Dermis microvascular lymphatic vessel endothelial cell (primary cell): ENCODE data around the gene G6PC1. TPM values are rescaled to one million over a fixed set of nuclear protein-coding genes. Genes with fewer than 3 reads are reported as not detected.

Experiments used
- DNase-seq, 2 donors: peaks; one replicate each; pipeline versions ENCODE4 v3.0.0 to v3.0.0-alpha.2; 2010; ENCODE audit warnings: low read depth in 2 of 2
- total RNA-seq: library from RNA; depleted of rRNA; stranded (reverse); fragments of >200 nt; gene quantifications from 2 replicates; pipeline ENCODE4 v1.2.1, GENCODE V29; 2014

G6PC1 gene
- total RNA-seq, 1 donor from 2014 or later, result not detected

DNA sequence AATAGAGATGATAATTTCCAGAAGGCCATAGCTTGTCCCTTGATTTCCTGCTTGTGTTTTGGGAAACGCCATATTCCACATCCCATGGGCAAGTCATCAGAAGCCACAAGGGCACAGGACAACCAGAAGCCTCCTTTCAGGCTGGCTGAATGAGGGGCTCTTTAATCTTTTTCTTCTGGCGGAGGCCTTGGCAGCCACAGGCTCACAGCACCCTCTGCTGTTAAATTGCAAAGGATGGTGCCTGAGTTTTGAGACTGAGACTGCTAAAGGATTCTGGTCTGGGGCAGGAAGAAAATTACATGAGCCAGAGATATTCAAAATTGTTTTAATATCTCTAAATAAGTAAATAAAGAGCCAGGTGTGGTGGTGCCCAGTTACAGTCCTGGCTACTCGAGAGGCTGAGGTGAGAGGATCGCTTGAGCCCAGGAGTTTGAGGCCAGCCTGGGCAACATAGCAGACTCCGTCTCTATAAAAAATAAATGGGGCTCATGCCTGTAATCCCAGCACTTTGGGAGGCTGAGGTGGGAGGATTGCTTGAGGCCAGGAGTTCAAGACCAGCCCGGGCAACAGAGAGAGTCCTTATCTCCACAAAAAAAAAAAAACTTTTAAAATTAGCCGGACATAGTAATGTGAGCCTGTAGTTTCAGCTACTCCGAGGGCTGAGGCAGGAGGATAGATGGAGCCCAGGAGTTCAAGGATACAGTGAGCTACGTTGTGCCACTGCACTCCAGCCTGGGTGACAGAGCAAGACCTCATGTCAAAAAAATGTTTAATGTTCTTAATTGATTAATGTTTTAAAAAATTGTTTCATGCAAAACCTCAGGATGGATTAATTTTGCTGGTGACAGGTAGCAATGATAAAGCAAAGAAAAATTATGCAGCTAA lies 37.4 kb downstream of the G6PC1 start:
- peak; percentile 39 to 67 for DNase-seq

DNA sequence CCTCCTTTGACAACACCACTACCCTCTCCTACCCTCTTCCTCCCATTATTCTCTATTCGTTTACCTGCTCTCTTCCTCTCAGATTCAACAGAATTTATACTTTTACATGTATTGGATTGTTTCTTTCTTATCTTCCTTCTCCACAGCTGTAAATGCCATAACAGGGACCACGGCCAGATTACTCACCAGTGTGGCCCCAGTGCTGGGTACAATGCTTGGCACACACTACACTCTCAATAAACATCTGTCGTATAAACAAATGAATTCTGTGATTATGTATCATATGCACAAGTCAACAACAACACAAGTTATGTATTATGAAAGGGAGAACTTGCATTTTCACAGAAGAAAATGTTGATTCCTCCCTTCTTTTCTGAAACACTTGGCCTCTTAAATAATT lies 43.6 kb downstream of the G6PC1 start:
- DNase-seq, result peak in 1 of 2 donors; percentile 20

DNA sequence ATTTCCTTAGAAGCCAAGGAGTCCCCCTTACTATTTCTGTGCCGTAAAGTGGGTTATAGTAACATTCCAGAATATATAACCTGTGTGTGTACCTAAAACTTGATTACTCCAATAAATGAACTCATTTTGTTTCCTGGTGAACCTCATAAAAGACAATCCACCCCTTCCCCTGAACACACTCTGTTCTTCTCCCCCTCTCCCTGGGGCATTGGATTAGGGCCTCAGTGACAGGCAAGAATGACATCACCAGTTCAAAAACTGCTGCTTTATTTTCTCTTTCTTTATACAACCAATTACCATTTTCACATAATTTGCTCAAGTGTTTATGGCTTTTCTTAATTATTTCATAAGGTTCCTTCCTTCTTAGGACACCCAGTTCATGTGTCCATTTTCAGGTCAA lies 46.2 kb downstream of the G6PC1 start:
- no peak for DNase-seq

DNA sequence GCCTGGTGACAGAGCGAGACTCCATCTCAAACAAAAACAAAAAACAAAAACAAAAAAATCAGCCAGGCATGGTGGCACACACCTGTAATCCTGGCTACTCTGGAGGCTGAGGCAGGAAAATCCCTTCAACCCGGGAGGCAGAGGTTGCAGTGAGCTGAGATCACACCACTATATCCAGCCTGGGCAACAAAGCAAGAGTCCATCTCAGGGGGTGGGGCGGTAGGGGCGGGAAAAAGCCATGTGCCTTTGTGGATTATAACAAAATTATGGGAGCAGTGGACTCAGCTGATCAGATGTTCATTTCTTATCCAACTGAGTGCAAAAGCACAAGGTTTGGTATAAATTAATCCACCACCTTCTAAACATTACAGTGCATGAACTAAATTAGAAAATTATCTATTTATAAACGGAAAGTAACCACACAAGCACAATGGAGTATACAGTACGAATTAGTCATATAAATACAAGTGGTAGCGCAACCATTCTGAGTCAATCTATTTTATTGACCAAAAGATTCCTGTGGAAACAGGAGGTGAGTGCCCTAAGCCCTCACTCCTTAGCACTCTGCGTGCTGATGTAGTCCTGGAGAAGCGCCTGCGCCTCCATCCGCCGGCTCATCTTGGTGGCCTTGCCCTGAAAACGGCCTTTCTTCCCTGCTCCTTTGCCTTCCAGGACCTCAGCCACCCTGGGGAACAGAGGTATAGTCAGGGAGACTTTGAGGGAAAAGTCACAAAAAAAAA lies 49.6 kb downstream of the G6PC1 start:
- no peak for DNase-seq

Other genes with a start within 250 kb of the G6PC1 start
- 2.7 and 5.3 TPM in 2 replicates for gene TUBG2, start 241.5 kb upstream of the G6PC1 start, total RNA-seq
- gene PLEKHH3, start 223.8 kb upstream of the G6PC1 start, total RNA-seq, result 12.5 and 16.6 TPM in 2 replicates
- 3.4 and 3.7 TPM in 2 replicates for gene CCR10, start 219.0 kb upstream of the G6PC1 start, total RNA-seq
- 11.5 and 13.6 TPM in 2 replicates for gene CNTNAP1, start 218.3 kb upstream of the G6PC1 start, total RNA-seq
- gene EZH1, start 155.8 kb upstream of the G6PC1 start, total RNA-seq, result 9.8 and 11.3 TPM in 2 replicates
- 6.0 and 25.9 TPM in 2 replicates for gene RAMP2, start 139.6 kb upstream of the G6PC1 start, total RNA-seq
- 39.2 and 48.3 TPM in 2 replicates for gene VPS25, start 127.3 kb upstream of the G6PC1 start, total RNA-seq
- gene WNK4, start 120.2 kb upstream of the G6PC1 start, total RNA-seq, result 2.1 and 2.4 TPM in 2 replicates
- gene COA3, start 102.1 kb upstream of the G6PC1 start, total RNA-seq, result 60.1 and 67.0 TPM in 2 replicates
- not detected in 2 replicates for gene CNTD1, start 101.9 kb upstream of the G6PC1 start, total RNA-seq
- gene BECN1, start 76.5 kb upstream of the G6PC1 start, total RNA-seq, result 121 and 128 TPM in 2 replicates
- gene PSME3, start 67.4 kb upstream of the G6PC1 start, total RNA-seq, result 58.9 and 60.8 TPM in 2 replicates
- 0.25 and 0.26 TPM in 2 replicates for gene AOC2, start 56.2 kb upstream of the G6PC1 start, total RNA-seq
- gene AOC3, start 49.6 kb upstream of the G6PC1 start, total RNA-seq, result 0.26 and 0.89 TPM in 2 replicates
- gene AARSD1, start 63.7 kb downstream of the G6PC1 start, total RNA-seq, result 13.1 and 14.7 TPM in 2 replicates
- gene PTGES3L, start 79.3 kb downstream of the G6PC1 start, total RNA-seq, result 0.13 TPM in 2 replicates
- gene RUNDC1, start 79.8 kb downstream of the G6PC1 start, total RNA-seq, result 6.2 and 10.1 TPM in 2 replicates
- 840 and 910 TPM in 2 replicates for gene RPL27, start 97.6 kb downstream of the G6PC1 start, total RNA-seq
- 6.2 and 12.0 TPM in 2 replicates for gene IFI35, start 106.0 kb downstream of the G6PC1 start, total RNA-seq
- gene VAT1, start 121.6 kb downstream of the G6PC1 start, total RNA-seq, result 148 and 225 TPM in 2 replicates
- 0.13 and 0.25 TPM in 2 replicates for gene RND2, start 124.4 kb downstream of the G6PC1 start, total RNA-seq
- gene BRCA1, start 224.6 kb downstream of the G6PC1 start, total RNA-seq, result 7.7 and 15.8 TPM in 2 replicates